Uterus (tissue), 2 donors: ENCODE measurements around the gene HSPG2.

Source experiments
- CTCF ChIP-seq, 4 experiments: fragments of 200-600 bp in 2 of 4; fragments of 450-650 bp in 2 of 4; sonication (generic) in 2 of 4; IDR thresholded peaks; one replicate each; pipeline ENCODE4 v1.5.1; 2016 to 2019; ENCODE audit warnings: antibody characterized with exemption in 4 of 4, mild to moderate bottlenecking in 2 of 4, moderate library complexity in 1 of 4
- POLR2A ChIP-seq, 2 donors: fragments of 450-650 bp; IDR thresholded peaks; one replicate each; pipeline ENCODE4 v1.6.1; 2016; ENCODE audit warnings: antibody characterized with exemption in 2 of 2, mild to moderate bottlenecking in 1 of 2, moderate library complexity in 1 of 2

- TF ChIP-seq CTCF (IDR thresholded peaks at IDR 0.05), result no peak
- TF ChIP-seq POLR2A (IDR thresholded peaks at IDR 0.05), result no peak
Observed at GRCh38 chr1:21941370-21941769, 4.3 kb upstream of the HSPG2 start.
